WTC11 (cell line): ENCODE measurements around the gene TAF3. TPM values are rescaled to one million over a fixed set of nuclear protein-coding genes. Genes with fewer than 3 reads are reported as not detected.

ENCODE experiments used
- ATAC-seq: fragments of 200-7000 bp; cut with Tn5 transposase; 2 replicates; pipeline ENCODE4 v1.10.0; 2021; ENCODE audit warnings: mild to moderate bottlenecking, moderate library complexity
- CTCF ChIA-PET: fragments of 300-600 bp; sonication (Branson Sonifier 250); formaldehyde crosslinking; loops from one replicate; lab custom pipeline; 2021; ENCODE audit warnings: antibody characterized with exemption; lab: Charles Lee
- POLR2A ChIA-PET: fragments of 350-600 bp; sonication (Branson Sonifier 250); formaldehyde crosslinking; loops from one replicate; lab custom pipeline; 2021; ENCODE audit warnings: antibody characterized with exemption; lab: Charles Lee
- DNase-seq: peaks from one replicate; pipeline ENCODE4 v3.0.0; 2021; ENCODE audit warnings: low spot score
- H3K27ac Mint-ChIP-seq: 2 replicates; pipeline ENCODE4 v1.8.0; 2021; ENCODE audit warnings: mixed read lengths
- H3K27me3 Mint-ChIP-seq: 2 replicates; pipeline ENCODE4 v1.8.0; 2021; ENCODE audit warnings: low read depth, mild to moderate bottlenecking, moderate library complexity, mixed read lengths
- H3K36me3 Mint-ChIP-seq: 2 replicates; pipeline ENCODE4 v1.8.0; 2021; ENCODE audit warnings: mixed read lengths
- H3K4me1 Mint-ChIP-seq: 2 replicates; pipeline ENCODE4 v1.8.0; 2022; ENCODE audit warnings: mixed read lengths
- H3K4me3 Mint-ChIP-seq: 2 replicates; pipeline ENCODE4 v1.8.0; 2021; ENCODE audit warnings: mild to moderate bottlenecking, moderate library complexity, mixed read lengths
- H3K9me3 Mint-ChIP-seq: 2 replicates; pipeline ENCODE4 v1.8.0; 2021; ENCODE audit warnings: mixed read lengths
- ESRRA ChIP-seq: sonication (generic); formaldehyde crosslinking; IDR thresholded peaks from 2 replicates; pipeline ENCODE4 v1.8.1; 2022; ENCODE audit warnings: mild to moderate bottlenecking, missing genetic modification reagents, borderline replicate concordance
- FOXP1 ChIP-seq: sonication (generic); formaldehyde crosslinking; IDR thresholded peaks from 2 replicates; pipeline ENCODE4 v1.8.0; 2022; ENCODE audit warnings: missing genetic modification reagents, mild to moderate bottlenecking, moderate library complexity, borderline replicate concordance
- HMGA2 ChIP-seq: fragments of 250-450 bp; sonication (Bioruptor Pico); IDR thresholded peaks from 2 replicates; pipeline ENCODE4 v1.4.0; 2021; ENCODE audit warnings: mild to moderate bottlenecking, moderate library complexity
- RELA ChIP-seq: sonication (generic); formaldehyde crosslinking; IDR thresholded peaks from 2 replicates; pipeline ENCODE4 v1.8.1; 2022; ENCODE audit warnings: missing genetic modification reagents, mild to moderate bottlenecking, borderline replicate concordance
- RORB ChIP-seq: fragments of 250-450 bp; sonication (Bioruptor Pico); IDR thresholded peaks from 2 replicates; pipeline ENCODE4 v1.9.0; 2021; ENCODE audit warnings: mild to moderate bottlenecking
- SMAD3 ChIP-seq: sonication (generic); formaldehyde crosslinking; IDR thresholded peaks from 2 replicates; pipeline ENCODE4 v1.8.0; 2022; ENCODE audit warnings: missing genetic modification reagents, mild to moderate bottlenecking, borderline replicate concordance
- SP1 ChIP-seq: sonication (generic); formaldehyde crosslinking; conservative IDR thresholded peaks from 2 replicates; pipeline ENCODE4 v1.8.1; 2022; ENCODE audit warnings: missing genetic modification reagents
- ZNF121 ChIP-seq: sonication (generic); formaldehyde crosslinking; IDR thresholded peaks from 2 replicates; pipeline ENCODE4 v1.8.0; 2023; ENCODE audit warnings: missing genetic modification reagents
- total RNA-seq: library from RNA; stranded (reverse); gene quantifications from 3 replicates; pipeline ENCODE4 v1.2.3, GENCODE V29; 2021
- TF ChIP-seq, protein P1 (sequence below): sonication (generic); formaldehyde crosslinking; IDR thresholded peaks from 2 replicates; pipeline ENCODE4 v1.8.1; 2023; ENCODE audit warnings: mild to moderate bottlenecking, missing genetic modification reagents, borderline replicate concordance
- TF ChIP-seq, protein P2 (sequence below): sonication (generic); formaldehyde crosslinking; IDR thresholded peaks from 2 replicates; pipeline ENCODE4 v1.8.1; 2022; ENCODE audit warnings: mild to moderate bottlenecking, missing genetic modification reagents, moderate library complexity, borderline replicate concordance
- TF ChIP-seq, protein P3 (sequence below): fragments of 250-450 bp; sonication (Bioruptor Pico); IDR thresholded peaks from 2 replicates; pipeline ENCODE4 v2.1.2; 2022; ENCODE audit warnings: mild to moderate bottlenecking, moderate library complexity
- TF ChIP-seq, protein P4 (sequence below): sonication (generic); formaldehyde crosslinking; IDR thresholded peaks from 2 replicates; pipeline ENCODE4 v1.8.0; 2022; ENCODE audit warnings: mild to moderate bottlenecking, missing genetic modification reagents
- TF ChIP-seq, protein P5 (sequence below): sonication (generic); formaldehyde crosslinking; IDR thresholded peaks from 2 replicates; pipeline ENCODE4 v1.8.0; 2023; ENCODE audit warnings: mild to moderate bottlenecking, missing genetic modification reagents
- TF ChIP-seq, protein P6 (sequence below): sonication (generic); formaldehyde crosslinking; IDR thresholded peaks from 2 replicates; pipeline ENCODE4 v1.8.0; 2023; ENCODE audit warnings: missing genetic modification reagents, mild to moderate bottlenecking, borderline replicate concordance
- TF ChIP-seq, protein P7 (sequence below): sonication (generic); formaldehyde crosslinking; IDR thresholded peaks from 2 replicates; pipeline ENCODE4 v1.8.1; 2023; ENCODE audit warnings: mild to moderate bottlenecking, missing genetic modification reagents, moderate library complexity
- TF ChIP-seq, protein P8 (sequence below): fragments of 250-450 bp; sonication (Bioruptor Pico); IDR thresholded peaks from 2 replicates; pipeline ENCODE4 v1.8.0; 2021; ENCODE audit warnings: mild to moderate bottlenecking

The TAF3 gene
- total RNA-seq, 1 experiment from 2014 or later = 8.9 TPM

DNA sequence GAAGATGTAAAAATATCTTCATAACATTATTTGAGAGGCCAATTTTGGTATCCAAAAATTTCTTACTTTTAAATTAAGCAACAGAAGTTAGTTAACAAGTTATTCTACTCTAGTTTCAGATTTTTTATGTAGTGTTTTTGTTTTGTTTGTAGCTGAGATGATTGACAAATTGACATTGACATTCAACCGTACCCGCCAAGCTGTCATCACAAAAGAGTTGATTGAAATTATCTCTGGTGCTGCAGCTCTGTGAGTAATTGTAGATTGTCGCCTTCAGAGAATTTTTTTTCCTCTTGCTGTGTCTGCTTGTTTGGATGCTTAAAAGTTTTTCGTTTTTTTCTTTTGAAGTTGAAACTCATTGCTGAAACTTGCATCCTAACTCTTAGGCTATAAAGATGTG lies 15.7 kb upstream of the TAF3 start (continued):
- TF ChIP-seq, protein P1, sequence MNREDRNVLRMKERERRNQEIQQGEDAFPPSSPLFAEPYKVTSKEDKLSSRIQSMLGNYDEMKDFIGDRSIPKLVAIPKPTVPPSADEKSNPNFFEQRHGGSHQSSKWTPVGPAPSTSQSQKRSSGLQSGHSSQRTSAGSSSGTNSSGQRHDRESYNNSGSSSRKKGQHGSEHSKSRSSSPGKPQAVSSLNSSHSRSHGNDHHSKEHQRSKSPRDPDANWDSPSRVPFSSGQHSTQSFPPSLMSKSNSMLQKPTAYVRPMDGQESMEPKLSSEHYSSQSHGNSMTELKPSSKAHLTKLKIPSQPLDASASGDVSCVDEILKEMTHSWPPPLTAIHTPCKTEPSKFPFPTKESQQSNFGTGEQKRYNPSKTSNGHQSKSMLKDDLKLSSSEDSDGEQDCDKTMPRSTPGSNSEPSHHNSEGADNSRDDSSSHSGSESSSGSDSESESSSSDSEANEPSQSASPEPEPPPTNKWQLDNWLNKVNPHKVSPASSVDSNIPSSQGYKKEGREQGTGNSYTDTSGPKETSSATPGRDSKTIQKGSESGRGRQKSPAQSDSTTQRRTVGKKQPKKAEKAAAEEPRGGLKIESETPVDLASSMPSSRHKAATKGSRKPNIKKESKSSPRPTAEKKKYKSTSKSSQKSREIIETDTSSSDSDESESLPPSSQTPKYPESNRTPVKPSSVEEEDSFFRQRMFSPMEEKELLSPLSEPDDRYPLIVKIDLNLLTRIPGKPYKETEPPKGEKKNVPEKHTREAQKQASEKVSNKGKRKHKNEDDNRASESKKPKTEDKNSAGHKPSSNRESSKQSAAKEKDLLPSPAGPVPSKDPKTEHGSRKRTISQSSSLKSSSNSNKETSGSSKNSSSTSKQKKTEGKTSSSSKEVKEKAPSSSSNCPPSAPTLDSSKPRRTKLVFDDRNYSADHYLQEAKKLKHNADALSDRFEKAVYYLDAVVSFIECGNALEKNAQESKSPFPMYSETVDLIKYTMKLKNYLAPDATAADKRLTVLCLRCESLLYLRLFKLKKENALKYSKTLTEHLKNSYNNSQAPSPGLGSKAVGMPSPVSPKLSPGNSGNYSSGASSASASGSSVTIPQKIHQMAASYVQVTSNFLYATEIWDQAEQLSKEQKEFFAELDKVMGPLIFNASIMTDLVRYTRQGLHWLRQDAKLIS (CRISPR knock-in tag) = no peak

DNA sequence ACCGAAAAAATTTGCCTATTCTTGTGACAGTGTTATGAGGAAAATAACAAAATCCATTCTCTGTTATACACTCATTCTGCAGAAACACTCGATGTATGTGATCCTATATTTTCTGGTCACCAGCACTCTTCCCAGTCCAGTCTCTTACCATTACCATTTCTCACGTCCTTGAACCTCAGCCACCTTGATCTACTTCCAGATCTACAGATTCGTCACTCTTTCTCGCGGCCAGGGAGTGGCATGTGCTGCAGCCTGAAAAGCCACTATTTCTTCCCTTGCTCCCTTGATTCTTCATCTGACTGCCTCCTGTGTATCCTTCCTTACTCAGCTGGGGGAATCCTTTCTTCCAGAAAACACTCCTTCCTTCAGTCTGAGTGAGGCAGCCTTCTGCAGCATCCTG lies 14.1 kb upstream of the TAF3 start:
- H3K4me3 Mint-ChIP-seq = no peak overlapping the region
- no peak for ATAC-seq
- DNase-seq = no peak
- no peaks in the 10 kb centered on the region for H3K9me3 Mint-ChIP-seq
- ChIA-PET CTCF (no interaction called here), POLR2A (no interaction called here)
- H3K27ac Mint-ChIP-seq = no peak overlapping the region
- no peaks in the 10 kb centered on the region for H3K4me1 Mint-ChIP-seq
- H3K27me3 Mint-ChIP-seq = no peaks in the 10 kb centered on the region
- H3K36me3 Mint-ChIP-seq = peaks cover 73% of the 10 kb centered on the region
- TF ChIP-seq, protein P2, sequence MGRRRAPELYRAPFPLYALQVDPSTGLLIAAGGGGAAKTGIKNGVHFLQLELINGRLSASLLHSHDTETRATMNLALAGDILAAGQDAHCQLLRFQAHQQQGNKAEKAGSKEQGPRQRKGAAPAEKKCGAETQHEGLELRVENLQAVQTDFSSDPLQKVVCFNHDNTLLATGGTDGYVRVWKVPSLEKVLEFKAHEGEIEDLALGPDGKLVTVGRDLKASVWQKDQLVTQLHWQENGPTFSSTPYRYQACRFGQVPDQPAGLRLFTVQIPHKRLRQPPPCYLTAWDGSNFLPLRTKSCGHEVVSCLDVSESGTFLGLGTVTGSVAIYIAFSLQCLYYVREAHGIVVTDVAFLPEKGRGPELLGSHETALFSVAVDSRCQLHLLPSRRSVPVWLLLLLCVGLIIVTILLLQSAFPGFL (CRISPR knock-in tag) = no peak
- TF ChIP-seq SMAD3 (CRISPR knock-in tag) (no peak), ZNF121 (no peak), RELA (no peak), RORB (CRISPR knock-in tag) (no peak), SP1 (no peak), ESRRA (CRISPR knock-in tag) (no peak), FOXP1 (no peak), HMGA2 (CRISPR knock-in tag) (no peak)
- TF ChIP-seq, protein P3, sequence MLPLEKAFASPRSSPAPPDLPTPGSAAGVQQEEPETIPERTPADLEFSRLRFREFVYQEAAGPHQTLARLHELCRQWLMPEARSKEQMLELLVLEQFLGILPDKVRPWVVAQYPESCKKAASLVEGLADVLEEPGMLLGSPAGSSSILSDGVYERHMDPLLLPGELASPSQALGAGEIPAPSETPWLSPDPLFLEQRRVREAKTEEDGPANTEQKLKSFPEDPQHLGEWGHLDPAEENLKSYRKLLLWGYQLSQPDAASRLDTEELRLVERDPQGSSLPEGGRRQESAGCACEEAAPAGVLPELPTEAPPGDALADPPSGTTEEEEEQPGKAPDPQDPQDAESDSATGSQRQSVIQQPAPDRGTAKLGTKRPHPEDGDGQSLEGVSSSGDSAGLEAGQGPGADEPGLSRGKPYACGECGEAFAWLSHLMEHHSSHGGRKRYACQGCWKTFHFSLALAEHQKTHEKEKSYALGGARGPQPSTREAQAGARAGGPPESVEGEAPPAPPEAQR = no peak
- TF ChIP-seq, protein P4, sequence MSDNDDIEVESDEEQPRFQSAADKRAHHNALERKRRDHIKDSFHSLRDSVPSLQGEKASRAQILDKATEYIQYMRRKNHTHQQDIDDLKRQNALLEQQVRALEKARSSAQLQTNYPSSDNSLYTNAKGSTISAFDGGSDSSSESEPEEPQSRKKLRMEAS (CRISPR knock-in tag) = no peak
- TF ChIP-seq, protein P5, sequence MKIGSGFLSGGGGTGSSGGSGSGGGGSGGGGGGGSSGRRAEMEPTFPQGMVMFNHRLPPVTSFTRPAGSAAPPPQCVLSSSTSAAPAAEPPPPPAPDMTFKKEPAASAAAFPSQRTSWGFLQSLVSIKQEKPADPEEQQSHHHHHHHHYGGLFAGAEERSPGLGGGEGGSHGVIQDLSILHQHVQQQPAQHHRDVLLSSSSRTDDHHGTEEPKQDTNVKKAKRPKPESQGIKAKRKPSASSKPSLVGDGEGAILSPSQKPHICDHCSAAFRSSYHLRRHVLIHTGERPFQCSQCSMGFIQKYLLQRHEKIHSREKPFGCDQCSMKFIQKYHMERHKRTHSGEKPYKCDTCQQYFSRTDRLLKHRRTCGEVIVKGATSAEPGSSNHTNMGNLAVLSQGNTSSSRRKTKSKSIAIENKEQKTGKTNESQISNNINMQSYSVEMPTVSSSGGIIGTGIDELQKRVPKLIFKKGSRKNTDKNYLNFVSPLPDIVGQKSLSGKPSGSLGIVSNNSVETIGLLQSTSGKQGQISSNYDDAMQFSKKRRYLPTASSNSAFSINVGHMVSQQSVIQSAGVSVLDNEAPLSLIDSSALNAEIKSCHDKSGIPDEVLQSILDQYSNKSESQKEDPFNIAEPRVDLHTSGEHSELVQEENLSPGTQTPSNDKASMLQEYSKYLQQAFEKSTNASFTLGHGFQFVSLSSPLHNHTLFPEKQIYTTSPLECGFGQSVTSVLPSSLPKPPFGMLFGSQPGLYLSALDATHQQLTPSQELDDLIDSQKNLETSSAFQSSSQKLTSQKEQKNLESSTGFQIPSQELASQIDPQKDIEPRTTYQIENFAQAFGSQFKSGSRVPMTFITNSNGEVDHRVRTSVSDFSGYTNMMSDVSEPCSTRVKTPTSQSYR (CRISPR knock-in tag) = no peak
- TF ChIP-seq, protein P6, sequence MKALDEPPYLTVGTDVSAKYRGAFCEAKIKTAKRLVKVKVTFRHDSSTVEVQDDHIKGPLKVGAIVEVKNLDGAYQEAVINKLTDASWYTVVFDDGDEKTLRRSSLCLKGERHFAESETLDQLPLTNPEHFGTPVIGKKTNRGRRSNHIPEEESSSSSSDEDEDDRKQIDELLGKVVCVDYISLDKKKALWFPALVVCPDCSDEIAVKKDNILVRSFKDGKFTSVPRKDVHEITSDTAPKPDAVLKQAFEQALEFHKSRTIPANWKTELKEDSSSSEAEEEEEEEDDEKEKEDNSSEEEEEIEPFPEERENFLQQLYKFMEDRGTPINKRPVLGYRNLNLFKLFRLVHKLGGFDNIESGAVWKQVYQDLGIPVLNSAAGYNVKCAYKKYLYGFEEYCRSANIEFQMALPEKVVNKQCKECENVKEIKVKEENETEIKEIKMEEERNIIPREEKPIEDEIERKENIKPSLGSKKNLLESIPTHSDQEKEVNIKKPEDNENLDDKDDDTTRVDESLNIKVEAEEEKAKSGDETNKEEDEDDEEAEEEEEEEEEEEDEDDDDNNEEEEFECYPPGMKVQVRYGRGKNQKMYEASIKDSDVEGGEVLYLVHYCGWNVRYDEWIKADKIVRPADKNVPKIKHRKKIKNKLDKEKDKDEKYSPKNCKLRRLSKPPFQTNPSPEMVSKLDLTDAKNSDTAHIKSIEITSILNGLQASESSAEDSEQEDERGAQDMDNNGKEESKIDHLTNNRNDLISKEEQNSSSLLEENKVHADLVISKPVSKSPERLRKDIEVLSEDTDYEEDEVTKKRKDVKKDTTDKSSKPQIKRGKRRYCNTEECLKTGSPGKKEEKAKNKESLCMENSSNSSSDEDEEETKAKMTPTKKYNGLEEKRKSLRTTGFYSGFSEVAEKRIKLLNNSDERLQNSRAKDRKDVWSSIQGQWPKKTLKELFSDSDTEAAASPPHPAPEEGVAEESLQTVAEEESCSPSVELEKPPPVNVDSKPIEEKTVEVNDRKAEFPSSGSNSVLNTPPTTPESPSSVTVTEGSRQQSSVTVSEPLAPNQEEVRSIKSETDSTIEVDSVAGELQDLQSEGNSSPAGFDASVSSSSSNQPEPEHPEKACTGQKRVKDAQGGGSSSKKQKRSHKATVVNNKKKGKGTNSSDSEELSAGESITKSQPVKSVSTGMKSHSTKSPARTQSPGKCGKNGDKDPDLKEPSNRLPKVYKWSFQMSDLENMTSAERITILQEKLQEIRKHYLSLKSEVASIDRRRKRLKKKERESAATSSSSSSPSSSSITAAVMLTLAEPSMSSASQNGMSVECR (CRISPR knock-in tag) = no peak
- TF ChIP-seq, protein P7, sequence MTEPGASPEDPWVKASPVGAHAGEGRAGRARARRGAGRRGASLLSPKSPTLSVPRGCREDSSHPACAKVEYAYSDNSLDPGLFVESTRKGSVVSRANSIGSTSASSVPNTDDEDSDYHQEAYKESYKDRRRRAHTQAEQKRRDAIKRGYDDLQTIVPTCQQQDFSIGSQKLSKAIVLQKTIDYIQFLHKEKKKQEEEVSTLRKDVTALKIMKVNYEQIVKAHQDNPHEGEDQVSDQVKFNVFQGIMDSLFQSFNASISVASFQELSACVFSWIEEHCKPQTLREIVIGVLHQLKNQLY (CRISPR knock-in tag) = no peak
- TF ChIP-seq, protein P8, sequence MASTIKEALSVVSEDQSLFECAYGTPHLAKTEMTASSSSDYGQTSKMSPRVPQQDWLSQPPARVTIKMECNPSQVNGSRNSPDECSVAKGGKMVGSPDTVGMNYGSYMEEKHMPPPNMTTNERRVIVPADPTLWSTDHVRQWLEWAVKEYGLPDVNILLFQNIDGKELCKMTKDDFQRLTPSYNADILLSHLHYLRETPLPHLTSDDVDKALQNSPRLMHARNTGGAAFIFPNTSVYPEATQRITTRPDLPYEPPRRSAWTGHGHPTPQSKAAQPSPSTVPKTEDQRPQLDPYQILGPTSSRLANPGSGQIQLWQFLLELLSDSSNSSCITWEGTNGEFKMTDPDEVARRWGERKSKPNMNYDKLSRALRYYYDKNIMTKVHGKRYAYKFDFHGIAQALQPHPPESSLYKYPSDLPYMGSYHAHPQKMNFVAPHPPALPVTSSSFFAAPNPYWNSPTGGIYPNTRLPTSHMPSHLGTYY (CRISPR knock-in tag) = no peak
